Measurements from ENCODE around the gene ACOX3. TPM values are rescaled to one million over a fixed set of nuclear protein-coding genes. Genes with fewer than 3 reads are reported as not detected.

The ACOX3 gene
- total and polyA plus RNA-seq, 9 of the 15 experiments (the other 6 are each of a cell fraction or from before 2014, with no cell fraction given), result 0.68 to 7.3 (median 3.7) TPM

DNA sequence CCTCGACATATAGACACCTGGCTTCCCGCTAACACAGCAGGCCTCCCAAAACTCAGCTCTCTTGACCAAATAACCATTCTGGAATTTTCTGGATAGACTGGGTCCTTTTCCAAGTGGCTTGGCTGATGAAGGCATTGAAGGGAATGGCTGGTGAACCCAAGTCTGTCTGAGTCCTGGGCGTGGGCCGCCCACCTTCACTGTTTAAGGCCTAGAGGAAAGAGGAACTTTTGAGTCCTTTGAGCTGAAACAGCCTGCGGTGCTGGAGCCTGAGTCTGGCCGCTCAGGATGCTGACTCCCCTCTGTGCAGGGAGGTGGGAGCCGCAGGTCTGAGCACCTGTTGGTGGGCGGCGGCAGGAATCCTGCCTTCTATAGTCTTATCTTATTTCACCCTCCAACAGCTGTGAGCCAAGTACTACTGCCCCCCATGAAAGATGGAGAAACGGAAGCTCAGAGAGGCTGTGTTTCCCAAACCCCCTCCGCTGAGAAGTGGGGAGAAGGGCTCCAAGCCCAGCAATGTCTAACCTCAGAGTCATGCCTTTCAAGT, 23.4 kb downstream of the ACOX3 start:
- intact Hi-C loops (cut with micrococcal nuclease), result no loop called here
- Histone ChIP-seq H3K4me1 (replicated peaks in 1 of 2; ENCODE audit: control insufficient read depth in 2 of 2, insufficient read depth in 2 of 2, low read length in 2 of 2) (peaks cover 13 to 17% of the 10 kb centered on the region in 2 experiments; a peak in 4 of 5 replicates), H2AFZ (ENCODE audit: low read depth, low read length) (no peak overlapping the region), H3K9ac (ENCODE audit: insufficient read depth in 1 of 2, low read depth in 2 of 2, low read length in 2 of 2) (no peak overlapping the region), H4K20me1 (replicated peaks; ENCODE audit: control insufficient read depth, insufficient read depth, low read length) (no peaks in the 10 kb centered on the region; the same call in 1 of the 2 replicates), H3K36me3 (ENCODE audit: control insufficient read depth, insufficient read depth, low read length) (peaks cover 3% of the 10 kb centered on the region; the same call in 1 of the 3 replicates), H3K79me2 (ENCODE audit: control insufficient read depth, insufficient read depth, low read length) (no peaks in the 10 kb centered on the region), H3K9me1 (ENCODE audit: control insufficient read depth, insufficient read depth, low read length) (no peaks in the 10 kb centered on the region), H3K4me3 (no peak overlapping the region), H3K27ac (ENCODE audit: extremely low read depth, low read depth, low read length) (no peak overlapping the region), H3K27me3 (ENCODE audit: control insufficient read depth in 2 of 2, insufficient read depth in 2 of 2, low read length in 2 of 2) (no peaks in the 10 kb centered on the region), H3K4me2 (ENCODE audit: insufficient read depth, low read length) (no peak overlapping the region), H3K9me3 (replicated peaks; ENCODE audit: control insufficient read depth, insufficient read depth, low read depth, low read length) (no peaks in the 10 kb centered on the region)
- in situ Hi-C loops (cut with MboI), result no loop called here
- POLR2A ChIA-PET, result interaction anchor here (0.5 to 0.8 kb wide), 2 partner anchors 8 to 662 kb away, joined by 3 read pairs; no protein-coding TSS in a partner anchor
- WGBS (ENCODE audit: insufficient coverage, low coverage, missing lambda C conversion rate), result 50% methylated on average over 11 of the region's 11 CpGs
- CTCF ChIA-PET (ENCODE audit: low intra/inter-chr PET ratio), result no interaction called here
- no peak for DNase-seq (ENCODE audit: extremely low read depth in 1 of 4, low spot score in 3 of 4)
- ATAC-seq, result no peak
- no peak for TF ChIP-seq ARID2 (IDR thresholded peaks at IDR 0.05)
- TF ChIP-seq TFE3 (CRISPR knock-in tag; IDR thresholded peaks at IDR 0.05), result no peak
- no peak for TF ChIP-seq ZNF436 (CRISPR knock-in tag; IDR thresholded peaks at IDR 0.05)
- TF ChIP-seq HMGN3 (IDR thresholded peaks at IDR 0.05; ENCODE audit: borderline replicate concordance, extremely low read depth, insufficient read length, low read depth, low read length), result no peak
- TF ChIP-seq ZNF384 (IDR thresholded peaks at IDR 0.05; ENCODE audit: low read depth, low read length), result no peak
- no peak for TF ChIP-seq TGIF2 (CRISPR knock-in tag; IDR thresholded peaks at IDR 0.05)
- TF ChIP-seq ELF2 (CRISPR knock-in tag; IDR thresholded peaks at IDR 0.05), result no peak
- no peak for TF ChIP-seq TEAD1 (CRISPR knock-in tag; IDR thresholded peaks at IDR 0.05)
- no peak for TF ChIP-seq DPF2 (IDR thresholded peaks at IDR 0.05)
- no peak for TF ChIP-seq TCFL5 (CRISPR knock-in tag; conservative IDR thresholded peaks at IDR 0.05)
- no peak for TF ChIP-seq MCM5 (IDR thresholded peaks at IDR 0.05; ENCODE audit: low read depth)
- no peak for TF ChIP-seq SMAD3 (CRISPR knock-in tag; conservative IDR thresholded peaks at IDR 0.05)
- TF ChIP-seq MEF2D (tag; conservative IDR thresholded peaks at IDR 0.05; ENCODE audit: low read depth), result no peak
- TF ChIP-seq ZNF174 (CRISPR knock-in tag; IDR thresholded peaks at IDR 0.05), result no peak
- no peak for TF ChIP-seq ZNF444 (CRISPR knock-in tag; IDR thresholded peaks at IDR 0.05)
- no peak for TF ChIP-seq ZNF512 (tag; IDR thresholded peaks at IDR 0.05)
- no peak for TF ChIP-seq GATAD2A (IDR thresholded peaks at IDR 0.05)
- no peak for TF ChIP-seq SMC3 (conservative IDR thresholded peaks at IDR 0.05; ENCODE audit: insufficient read depth, low read depth, low read length)
- BruUV-seq (replicated peaks), result no TSS peak
- FAIRE-seq, result no peak

All from K562 (cell line).